ACC112 (cell line): ENCODE results near the gene PARD3B.
"Not testable (repeated sequence)": the region's sequence is repeated elsewhere in the genome, so short reads cannot be mapped to it uniquely, and the experiment has no call there.

Source experiments
- H2AFZ ChIP-seq: fragments of 200-600 bp; sonication (generic); one replicate; pipeline ENCODE4 v1.6.0; 2017; ENCODE audit warnings: antibody characterized with exemption, low read length; ENCODE audit not compliant: unreplicated experiment
- H3K27ac ChIP-seq: fragments of 200-600 bp; sonication (generic); 2 replicates; pipeline ENCODE4 v1.5.1; 2014; ENCODE audit warnings: low read depth, mild to moderate bottlenecking, antibody characterized with exemption, low read length, moderate library complexity
- H3K27me3 ChIP-seq: fragments of 200-600 bp; sonication (generic); 2 replicates; pipeline ENCODE4 v1.6.1; 2014; ENCODE audit warnings: mild to moderate bottlenecking, antibody characterized with exemption, low read length, moderate library complexity, mixed read lengths; ENCODE audit not compliant: insufficient read depth
- H3K36me3 ChIP-seq: fragments of 200-600 bp; sonication (generic); 2 replicates; pipeline ENCODE4 v1.6.1; 2016; ENCODE audit warnings: mild to moderate bottlenecking, antibody characterized with exemption, low read length, moderate library complexity, mixed read lengths; ENCODE audit not compliant: insufficient read depth
- H3K4me1 ChIP-seq: fragments of 200-600 bp; sonication (generic); one replicate; pipeline ENCODE4 v1.6.1; 2016; ENCODE audit warnings: low read length, mixed read lengths; ENCODE audit not compliant: insufficient read depth, unreplicated experiment, control insufficient read depth
- H3K4me3 ChIP-seq: fragments of 200-600 bp; sonication (generic); 2 replicates; pipeline ENCODE4 v1.5.1; 2014; ENCODE audit warnings: mild to moderate bottlenecking, low read depth, low read length
- H3K79me2 ChIP-seq: fragments of 200-600 bp; sonication (generic); one replicate; pipeline ENCODE4 v1.6.0; 2016; ENCODE audit warnings: low read length; ENCODE audit not compliant: control insufficient read depth, unreplicated experiment, insufficient read depth

PARD3B gene

DNA sequence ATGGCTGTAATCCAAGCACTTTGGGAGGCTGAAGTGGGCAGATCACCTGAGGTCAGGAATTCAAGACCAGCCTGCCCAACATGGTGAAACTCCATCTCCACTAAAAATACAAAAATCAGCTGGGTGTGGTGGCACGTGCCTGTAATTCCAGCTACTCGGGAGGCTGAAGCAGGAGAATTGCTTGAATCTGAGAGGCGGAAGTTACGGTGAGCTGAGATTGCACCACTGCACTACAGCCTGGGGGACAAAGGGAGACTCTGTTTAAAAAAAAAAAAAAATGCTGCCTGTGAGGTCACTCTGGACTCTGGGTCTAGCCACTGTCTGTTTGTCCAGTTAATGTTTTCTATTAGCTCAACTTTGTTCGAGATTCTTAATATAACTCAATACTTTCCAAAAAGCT, 673.5 kb downstream of the PARD3B start:
- not testable (repeated sequence) for H3K4me1 ChIP-seq, H3K27ac ChIP-seq, H2AFZ ChIP-seq, H3K4me3 ChIP-seq, H3K36me3 ChIP-seq, H3K27me3 ChIP-seq, H3K79me2 ChIP-seq

DNA sequence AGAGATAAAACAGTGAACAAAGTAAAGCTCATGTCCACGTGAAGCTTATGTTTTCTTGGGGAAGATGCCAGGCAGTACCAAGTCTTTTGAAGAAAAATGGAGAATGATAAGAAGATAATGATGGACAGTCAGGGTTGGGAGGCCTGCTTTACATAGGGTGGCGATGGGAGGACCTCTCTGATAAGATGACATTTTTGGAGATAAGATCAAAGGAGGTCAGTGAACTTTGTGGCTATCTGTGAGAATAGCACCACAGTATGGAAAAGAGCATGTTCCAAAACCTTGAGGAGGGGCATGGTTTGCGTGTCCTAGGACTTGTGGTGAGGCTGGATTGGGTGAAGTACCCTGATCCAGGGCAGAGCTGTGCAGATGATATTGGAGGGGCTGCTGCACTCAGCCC, 675.3 kb downstream of the PARD3B start:
- no peak overlapping the region for H2AFZ ChIP-seq
- H3K36me3 ChIP-seq: no peaks in the 10 kb centered on the region
- no peak overlapping the region for H3K27ac ChIP-seq
- H3K4me1 ChIP-seq: peaks cover 4% of the 10 kb centered on the region
- no peak overlapping the region for H3K4me3 ChIP-seq
- no peaks in the 10 kb centered on the region for H3K79me2 ChIP-seq
- no peaks in the 10 kb centered on the region for H3K27me3 ChIP-seq

DNA sequence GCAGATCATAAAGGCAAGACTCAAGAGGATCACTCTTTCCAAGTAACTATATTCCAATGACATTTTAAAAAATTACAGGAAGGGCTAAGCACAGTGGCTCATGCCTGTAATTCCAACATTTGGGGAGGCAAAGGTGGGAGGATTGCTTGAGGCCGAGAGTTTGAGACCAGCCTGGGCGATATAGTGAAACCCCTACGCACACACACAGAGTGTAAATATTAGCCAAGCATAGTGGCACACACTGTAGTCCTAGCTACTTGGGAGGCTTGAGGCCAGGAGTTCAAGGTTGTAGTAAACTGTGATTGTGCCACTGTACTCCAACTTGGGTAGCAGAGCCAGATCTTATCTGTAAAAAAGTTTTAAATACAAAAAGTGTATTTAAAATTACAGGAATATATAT, 686.8 kb downstream of the PARD3B start:
- Histone ChIP-seq H3K27me3 (no peaks in the 10 kb centered on the region), H2AFZ (no peak overlapping the region), H3K27ac (no peak overlapping the region), H3K36me3 (no peaks in the 10 kb centered on the region), H3K4me3 (no peak overlapping the region), H3K79me2 (no peaks in the 10 kb centered on the region), H3K4me1 (no peaks in the 10 kb centered on the region)

DNA sequence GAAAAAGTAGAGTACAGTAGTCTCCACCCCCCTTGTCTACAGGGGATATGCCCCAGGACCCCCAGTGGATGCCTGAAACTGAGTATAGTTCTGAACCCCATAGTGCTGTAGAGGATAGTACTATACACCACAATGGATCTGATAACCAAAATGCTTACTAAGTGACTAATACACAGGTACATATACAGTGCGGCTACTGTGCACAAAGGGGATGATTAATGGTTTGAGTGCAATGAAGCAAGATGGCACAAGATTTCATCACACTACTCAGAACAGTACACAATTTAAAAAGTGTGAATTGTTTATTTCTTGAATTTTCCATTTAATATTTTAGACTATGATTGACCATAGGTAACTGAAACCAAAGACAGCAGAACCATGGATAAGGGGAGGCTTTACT, 690.2 kb downstream of the PARD3B start:
- Histone ChIP-seq H3K4me1 (no peaks in the 10 kb centered on the region), H2AFZ (no peak overlapping the region), H3K27me3 (no peaks in the 10 kb centered on the region)

DNA sequence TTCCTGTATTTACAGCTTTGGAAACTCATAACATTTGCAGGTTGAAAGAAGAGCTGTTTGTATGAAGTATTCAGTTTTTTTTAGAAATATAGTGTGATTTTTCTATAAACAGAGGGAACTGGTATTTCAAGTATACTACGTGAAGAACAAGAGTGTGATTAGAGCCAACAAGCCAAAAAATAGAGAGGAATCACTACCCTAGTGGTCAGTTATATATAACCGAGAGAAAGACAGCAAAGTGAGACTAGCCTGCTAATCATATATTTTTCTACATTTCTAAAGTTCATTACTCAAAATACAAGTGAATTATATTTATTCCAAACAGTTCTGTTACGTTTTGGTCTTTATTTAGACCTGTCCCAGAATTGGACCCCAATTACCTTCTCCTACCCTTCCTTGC, 692.2 kb downstream of the PARD3B start:
- H3K79me2 ChIP-seq: no peaks in the 10 kb centered on the region
- no peak overlapping the region for H3K27ac ChIP-seq
- H3K4me3 ChIP-seq: no peak overlapping the region
- no peaks in the 10 kb centered on the region for H3K27me3 ChIP-seq
- no peak overlapping the region for H2AFZ ChIP-seq
- H3K36me3 ChIP-seq: no peaks in the 10 kb centered on the region
- no peaks in the 10 kb centered on the region for H3K4me1 ChIP-seq

More for the DNA sequence above, 690.2 kb downstream of the PARD3B start:
- Histone ChIP-seq H3K27ac (no peak overlapping the region), H3K79me2 (no peaks in the 10 kb centered on the region), H3K36me3 (no peaks in the 10 kb centered on the region), H3K4me3 (no peak overlapping the region)

DNA sequence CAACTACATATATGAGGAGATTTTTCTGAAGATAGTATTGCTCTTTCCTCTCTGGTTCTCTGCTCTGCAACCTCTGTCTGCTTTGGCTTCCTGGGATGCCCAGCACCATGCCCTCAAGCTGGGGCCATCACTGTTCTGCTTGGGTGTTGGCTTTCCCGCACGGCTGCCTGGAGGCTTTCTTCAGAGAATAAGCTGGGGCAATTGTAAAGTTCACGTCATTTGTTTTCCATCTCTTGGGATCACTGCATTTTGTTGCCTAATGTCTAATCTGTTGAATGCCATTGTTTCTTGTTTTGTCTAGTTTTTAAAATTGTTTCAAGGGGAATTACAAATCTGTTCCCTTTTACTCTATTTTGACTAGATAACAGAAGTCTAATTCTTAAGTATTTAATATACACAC, 699.7 kb downstream of the PARD3B start:
- Histone ChIP-seq H3K27ac (no peak overlapping the region), H3K4me3 (no peak overlapping the region), H3K27me3 (no peaks in the 10 kb centered on the region), H3K4me1 (no peaks in the 10 kb centered on the region), H3K79me2 (no peaks in the 10 kb centered on the region), H2AFZ (no peak overlapping the region), H3K36me3 (no peaks in the 10 kb centered on the region)

DNA sequence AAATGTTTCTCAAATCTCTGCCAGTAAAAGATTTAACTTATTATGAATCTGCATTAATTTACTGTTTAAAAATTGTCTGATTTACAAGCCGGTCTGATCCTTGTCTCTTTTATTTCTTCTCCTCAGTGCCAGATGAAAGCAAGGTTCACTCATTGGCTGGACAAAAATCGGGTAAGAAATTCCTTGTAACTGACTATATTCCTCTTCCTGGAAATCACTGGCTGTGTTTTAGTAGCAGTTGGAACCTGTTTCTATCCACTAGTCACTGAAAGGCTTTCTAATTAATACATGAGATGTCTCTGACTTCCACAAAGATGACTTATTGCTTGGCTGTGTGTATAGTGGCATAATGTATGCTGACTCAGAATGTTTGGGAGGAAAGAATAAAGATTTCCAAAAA, 700.4 kb downstream of the PARD3B start:
- Histone ChIP-seq H3K27me3 (no peaks in the 10 kb centered on the region), H3K36me3 (no peaks in the 10 kb centered on the region), H3K27ac (no peak overlapping the region), H3K4me1 (no peaks in the 10 kb centered on the region), H3K79me2 (no peaks in the 10 kb centered on the region), H2AFZ (no peak overlapping the region), H3K4me3 (no peak overlapping the region)

DNA sequence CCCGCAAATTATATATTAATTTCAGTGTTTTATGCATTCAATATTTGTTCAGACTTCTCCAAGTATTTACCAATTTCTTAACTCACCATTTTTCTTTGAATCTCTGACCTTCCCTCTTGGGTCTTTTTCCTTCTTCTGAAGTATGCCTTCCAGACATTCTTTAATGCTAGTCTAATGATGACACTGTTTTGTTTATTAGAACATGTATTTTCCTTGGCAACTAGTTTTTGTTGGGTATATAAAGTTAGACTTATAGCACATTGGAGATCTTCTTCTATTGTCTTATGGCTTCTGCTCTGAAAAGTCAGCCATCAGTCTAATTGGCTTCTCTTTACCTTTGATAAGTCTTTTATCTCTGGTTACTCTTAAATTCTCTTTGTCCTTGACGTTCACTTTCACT, 713.8 kb downstream of the PARD3B start:
- Histone ChIP-seq H3K79me2 (no peaks in the 10 kb centered on the region), H3K4me3 (no peak overlapping the region)

DNA sequence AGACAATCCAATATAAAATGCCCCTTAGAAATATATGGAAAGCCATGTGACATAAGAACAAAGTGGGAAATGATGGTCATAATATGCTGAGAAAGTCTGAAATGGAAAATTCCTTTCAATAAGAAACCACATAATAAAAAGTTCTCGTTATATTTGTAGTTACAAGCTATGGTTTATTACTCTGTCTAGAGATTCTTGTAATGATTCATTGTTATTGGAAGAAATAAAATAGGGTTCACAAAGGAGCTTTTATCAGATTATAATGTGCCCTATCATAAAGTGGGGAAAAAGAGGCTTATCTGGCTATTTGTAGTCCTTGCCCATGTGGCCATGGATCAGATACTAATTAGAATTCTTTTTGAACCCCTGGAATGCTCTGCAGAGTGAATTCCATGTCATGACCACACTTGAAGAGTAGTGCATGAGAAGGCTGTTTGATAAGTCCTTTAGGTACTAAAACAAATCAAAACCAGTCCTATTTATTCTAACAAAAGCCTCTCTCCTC, 716.3 kb downstream of the PARD3B start:
- H2AFZ ChIP-seq: no peak overlapping the region
- no peaks in the 10 kb centered on the region for H3K27me3 ChIP-seq
- H3K79me2 ChIP-seq: no peaks in the 10 kb centered on the region
- no peak overlapping the region for H3K27ac ChIP-seq
- no peak overlapping the region for H3K4me3 ChIP-seq
- H3K4me1 ChIP-seq: no peaks in the 10 kb centered on the region
- H3K36me3 ChIP-seq: no peaks in the 10 kb centered on the region

More for the DNA sequence above, 713.8 kb downstream of the PARD3B start:
- Histone ChIP-seq H3K27ac (no peak overlapping the region), H3K36me3 (no peaks in the 10 kb centered on the region), H3K27me3 (no peaks in the 10 kb centered on the region), H3K4me1 (no peaks in the 10 kb centered on the region), H2AFZ (no peak overlapping the region)

DNA sequence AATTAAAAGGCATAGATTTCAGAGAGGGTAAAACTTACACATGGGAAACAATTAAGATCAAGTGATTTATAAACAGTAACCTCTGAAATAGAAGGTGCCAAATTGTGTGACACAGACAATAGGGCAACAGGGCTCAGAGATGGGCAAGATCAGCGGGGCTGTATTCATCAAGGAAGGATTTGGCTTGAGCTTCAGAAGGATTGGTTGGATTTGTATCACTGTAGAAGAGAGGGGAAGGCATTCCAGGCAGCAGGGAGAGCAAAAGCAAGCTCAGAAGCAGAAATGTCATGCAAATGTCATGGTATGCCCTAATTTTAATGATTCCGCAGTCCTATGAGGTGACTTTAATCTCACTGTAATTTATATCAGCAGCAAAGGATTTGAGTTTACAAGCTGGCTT, 722.0 kb downstream of the PARD3B start:
- H3K36me3 ChIP-seq: no peaks in the 10 kb centered on the region
- H3K4me3 ChIP-seq: no peak overlapping the region
- H3K27me3 ChIP-seq: no peaks in the 10 kb centered on the region
- H3K4me1 ChIP-seq: no peaks in the 10 kb centered on the region
- no peaks in the 10 kb centered on the region for H3K79me2 ChIP-seq
- H3K27ac ChIP-seq: no peak overlapping the region
- no peak overlapping the region for H2AFZ ChIP-seq

DNA sequence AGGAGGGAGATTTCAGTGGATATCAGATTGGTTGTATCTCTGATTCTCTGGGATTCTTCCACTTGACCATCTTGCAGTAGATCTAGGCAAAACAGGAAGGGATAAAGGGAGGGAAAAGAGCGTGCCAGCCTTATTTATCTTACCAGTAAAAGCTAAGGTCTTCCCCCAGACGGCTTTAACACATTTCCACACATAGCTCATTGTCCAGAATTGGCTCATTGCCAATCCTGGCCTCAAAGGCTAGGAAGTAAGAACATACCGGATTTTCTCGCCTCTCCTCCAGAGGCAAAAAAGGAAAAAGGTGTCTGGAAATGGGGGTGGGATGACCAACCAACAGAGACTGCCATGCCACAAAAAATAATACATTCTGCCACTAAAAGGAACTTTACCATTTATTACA, 725.4 kb downstream of the PARD3B start:
- Histone ChIP-seq H3K27ac (no peak overlapping the region), H3K36me3 (no peaks in the 10 kb centered on the region), H3K79me2 (no peaks in the 10 kb centered on the region), H3K4me1 (no peaks in the 10 kb centered on the region), H2AFZ (no peak overlapping the region), H3K27me3 (no peaks in the 10 kb centered on the region), H3K4me3 (no peak overlapping the region)
